HepG2 (cell line): ENCODE results near the gene RBM23. TPM values are rescaled to one million over a fixed set of nuclear protein-coding genes. Genes with fewer than 3 reads are reported as not detected.

Experiments used
- CENPBD1 ChIP-seq: sonication (generic); formaldehyde crosslinking; IDR thresholded peaks from 2 replicates; pipeline ENCODE4 v1.8.0; 2022; ENCODE audit warnings: missing genetic modification reagents, low read depth, mild to moderate bottlenecking, borderline replicate concordance
- GZF1 ChIP-seq: sonication (generic); formaldehyde crosslinking; IDR thresholded peaks from 2 replicates; pipeline ENCODE4 v1.5.1; 2020; ENCODE audit warnings: mild to moderate bottlenecking, missing genetic modification reagents
- HMGA1 ChIP-seq: sonication (generic); formaldehyde crosslinking; conservative IDR thresholded peaks from 2 replicates; pipeline ENCODE4 v1.4.0; 2020; ENCODE audit warnings: missing genetic modification reagents
- MAZ ChIP-seq, 2 experiments: sonication (generic) in 1 of 2; formaldehyde crosslinking in 1 of 2; IDR thresholded peaks; 2 replicates each; pipeline versions ENCODE4 v1.5.0 to v1.6.1; 2012 to 2020; ENCODE audit warnings: low read depth in 2 of 2, mild to moderate bottlenecking in 2 of 2, borderline replicate concordance in 1 of 2, improper control_type of control experiment in 1 of 2, low read length in 1 of 2, missing genetic modification reagents in 1 of 2, moderate library complexity in 1 of 2
- NFE2 ChIP-seq: sonication (generic); formaldehyde crosslinking; IDR thresholded peaks from 2 replicates; pipeline ENCODE4 v1.4.0; 2020; ENCODE audit warnings: missing genetic modification reagents
- ZBTB46 ChIP-seq: sonication (generic); formaldehyde crosslinking; IDR thresholded peaks from 2 replicates; pipeline ENCODE4 v1.4.0; 2020; ENCODE audit warnings: mild to moderate bottlenecking, missing genetic modification reagents, borderline replicate concordance
- ZGPAT ChIP-seq: IDR thresholded peaks from 2 replicates; pipeline ENCODE4 v1.6.1; 2016; ENCODE audit warnings: mild to moderate bottlenecking
- ZNF205 ChIP-seq: IDR thresholded peaks from 2 replicates; pipeline ENCODE4 v1.6.1; 2018; ENCODE audit warnings: missing biosample characterization, missing genetic modification reagents
- ZNF256 ChIP-seq: sonication (generic); formaldehyde crosslinking; conservative IDR thresholded peaks from 2 replicates; pipeline ENCODE4 v1.4.0; 2020; ENCODE audit warnings: missing genetic modification reagents
- ZNF550 ChIP-seq: sonication (generic); formaldehyde crosslinking; IDR thresholded peaks from 2 replicates; pipeline ENCODE4 v1.4.0; 2020; ENCODE audit warnings: mild to moderate bottlenecking, missing genetic modification reagents, borderline replicate concordance
- ZNF644 ChIP-seq: IDR thresholded peaks from 2 replicates; pipeline ENCODE4 v1.6.1; 2016; ENCODE audit warnings: low read depth
- polyA plus RNA-seq, 8 experiments: library from polyadenylated mRNA; depleted of rRNA in 3 of 8; stranded (reverse) in 7 of 8; unstranded in 1 of 8; fragments of >200 nt; fragmentation: Illumina TruSeq in 4 of 8; extraction: Trizol in 4 of 8; gene quantifications; 2 replicates each; pipeline versions ENCODE4 v1.2.1 to v1.2.3, GENCODE V29; 2011 to 2016; ENCODE audit warnings: low read depth in 4 of 8, missing spikeins in 1 of 8, mixed read lengths in 1 of 8; ENCODE audit not compliant: insufficient read depth in 1 of 8
- total RNA-seq, 5 experiments: library from RNA; depleted of rRNA; stranded (reverse); fragments of >200 nt; fragmentation: Illumina TruSeq; extraction: Trizol; gene quantifications; 2 replicates each; pipeline ENCODE4 v1.2.3, GENCODE V29; 2016; ENCODE audit warnings: low read depth in 1 of 5
- TF ChIP-seq, protein P1 (sequence below): sonication (generic); formaldehyde crosslinking; IDR thresholded peaks from 2 replicates; pipeline ENCODE4 v1.4.0; 2020; ENCODE audit warnings: missing genetic modification reagents
- TF ChIP-seq, protein P2 (sequence below): sonication (generic); formaldehyde crosslinking; IDR thresholded peaks from 2 replicates; pipeline ENCODE4 v1.4.0; 2020; ENCODE audit warnings: missing genetic modification reagents
- TF ChIP-seq, protein P3 (sequence below): sonication (generic); formaldehyde crosslinking; IDR thresholded peaks from 2 replicates; pipeline ENCODE4 v1.9.0; 2022; ENCODE audit warnings: missing genetic modification reagents, mild to moderate bottlenecking, borderline replicate concordance
- TF ChIP-seq, protein P4 (sequence below): sonication (generic); formaldehyde crosslinking; IDR thresholded peaks from 2 replicates; pipeline ENCODE4 v1.4.0; 2020; ENCODE audit warnings: missing genetic modification reagents

The RBM23 gene
- total and polyA plus RNA-seq, 2 of the 13 experiments (the other 11 are each of a cell fraction or from before 2014, with no cell fraction given), result 1.5 to 2.1 TPM

DNA sequence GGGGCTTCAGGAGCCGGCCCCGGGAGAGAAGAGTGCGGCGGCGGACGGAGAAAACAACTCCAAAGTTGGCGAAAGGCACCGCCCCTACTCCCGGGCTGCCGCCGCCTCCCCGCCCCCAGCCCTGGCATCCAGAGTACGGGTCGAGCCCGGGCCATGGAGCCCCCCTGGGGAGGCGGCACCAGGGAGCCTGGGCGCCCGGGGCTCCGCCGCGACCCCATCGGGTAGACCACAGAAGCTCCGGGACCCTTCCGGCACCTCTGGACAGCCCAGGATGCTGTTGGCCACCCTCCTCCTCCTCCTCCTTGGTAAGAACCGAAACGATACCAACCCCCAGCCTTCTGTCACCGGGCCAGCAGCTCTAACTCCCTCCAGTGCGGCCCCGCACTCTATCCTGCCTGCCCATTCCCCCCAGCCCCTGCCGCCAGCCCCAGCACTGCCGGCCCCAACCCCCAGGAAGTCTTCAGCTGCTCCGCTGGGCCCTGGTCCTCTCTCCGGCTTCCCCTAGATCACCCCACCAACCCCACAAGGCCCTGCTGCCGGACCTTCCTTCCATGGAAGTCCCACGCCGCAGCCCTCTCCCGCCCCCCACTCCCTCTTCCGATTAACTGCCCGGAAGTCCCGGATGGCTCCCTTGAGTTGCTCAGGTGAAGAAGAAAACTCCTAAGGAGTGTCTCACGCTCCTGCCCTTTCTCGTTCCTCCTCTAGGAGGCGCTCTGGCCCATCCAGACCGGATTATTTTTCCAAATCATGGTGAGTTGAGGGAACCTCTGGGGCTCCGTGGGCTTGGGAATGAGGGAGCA is 46.7 kb downstream of the RBM23 start (continued):
- TF ChIP-seq, protein P1, sequence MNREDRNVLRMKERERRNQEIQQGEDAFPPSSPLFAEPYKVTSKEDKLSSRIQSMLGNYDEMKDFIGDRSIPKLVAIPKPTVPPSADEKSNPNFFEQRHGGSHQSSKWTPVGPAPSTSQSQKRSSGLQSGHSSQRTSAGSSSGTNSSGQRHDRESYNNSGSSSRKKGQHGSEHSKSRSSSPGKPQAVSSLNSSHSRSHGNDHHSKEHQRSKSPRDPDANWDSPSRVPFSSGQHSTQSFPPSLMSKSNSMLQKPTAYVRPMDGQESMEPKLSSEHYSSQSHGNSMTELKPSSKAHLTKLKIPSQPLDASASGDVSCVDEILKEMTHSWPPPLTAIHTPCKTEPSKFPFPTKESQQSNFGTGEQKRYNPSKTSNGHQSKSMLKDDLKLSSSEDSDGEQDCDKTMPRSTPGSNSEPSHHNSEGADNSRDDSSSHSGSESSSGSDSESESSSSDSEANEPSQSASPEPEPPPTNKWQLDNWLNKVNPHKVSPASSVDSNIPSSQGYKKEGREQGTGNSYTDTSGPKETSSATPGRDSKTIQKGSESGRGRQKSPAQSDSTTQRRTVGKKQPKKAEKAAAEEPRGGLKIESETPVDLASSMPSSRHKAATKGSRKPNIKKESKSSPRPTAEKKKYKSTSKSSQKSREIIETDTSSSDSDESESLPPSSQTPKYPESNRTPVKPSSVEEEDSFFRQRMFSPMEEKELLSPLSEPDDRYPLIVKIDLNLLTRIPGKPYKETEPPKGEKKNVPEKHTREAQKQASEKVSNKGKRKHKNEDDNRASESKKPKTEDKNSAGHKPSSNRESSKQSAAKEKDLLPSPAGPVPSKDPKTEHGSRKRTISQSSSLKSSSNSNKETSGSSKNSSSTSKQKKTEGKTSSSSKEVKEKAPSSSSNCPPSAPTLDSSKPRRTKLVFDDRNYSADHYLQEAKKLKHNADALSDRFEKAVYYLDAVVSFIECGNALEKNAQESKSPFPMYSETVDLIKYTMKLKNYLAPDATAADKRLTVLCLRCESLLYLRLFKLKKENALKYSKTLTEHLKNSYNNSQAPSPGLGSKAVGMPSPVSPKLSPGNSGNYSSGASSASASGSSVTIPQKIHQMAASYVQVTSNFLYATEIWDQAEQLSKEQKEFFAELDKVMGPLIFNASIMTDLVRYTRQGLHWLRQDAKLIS (CRISPR knock-in tag), result no peak
- TF ChIP-seq, protein P2, sequence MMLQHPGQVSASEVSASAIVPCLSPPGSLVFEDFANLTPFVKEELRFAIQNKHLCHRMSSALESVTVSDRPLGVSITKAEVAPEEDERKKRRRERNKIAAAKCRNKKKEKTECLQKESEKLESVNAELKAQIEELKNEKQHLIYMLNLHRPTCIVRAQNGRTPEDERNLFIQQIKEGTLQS (CRISPR knock-in tag), result 0 out of 2 replicates have a peak, but pooled peaks have one; percentile 32
- TF ChIP-seq ZNF256 (CRISPR knock-in tag), result 0 out of 2 replicates have a peak, but pooled peaks have one; percentile 0
- TF ChIP-seq MAZ (IDR thresholded peaks at IDR 0.05; ENCODE audit: borderline replicate concordance, low read depth, low read length), result no peak
- peak; percentile 44; the same call in 1 of the 2 replicates for TF ChIP-seq MAZ (CRISPR knock-in tag; IDR thresholded peaks at IDR 0.05; ENCODE audit: low read depth)
- TF ChIP-seq ZNF550 (CRISPR knock-in tag), result no peak
- peak; percentile 87; the same call in 1 of the 2 replicates for TF ChIP-seq GZF1 (CRISPR knock-in tag)
- TF ChIP-seq, protein P3, sequence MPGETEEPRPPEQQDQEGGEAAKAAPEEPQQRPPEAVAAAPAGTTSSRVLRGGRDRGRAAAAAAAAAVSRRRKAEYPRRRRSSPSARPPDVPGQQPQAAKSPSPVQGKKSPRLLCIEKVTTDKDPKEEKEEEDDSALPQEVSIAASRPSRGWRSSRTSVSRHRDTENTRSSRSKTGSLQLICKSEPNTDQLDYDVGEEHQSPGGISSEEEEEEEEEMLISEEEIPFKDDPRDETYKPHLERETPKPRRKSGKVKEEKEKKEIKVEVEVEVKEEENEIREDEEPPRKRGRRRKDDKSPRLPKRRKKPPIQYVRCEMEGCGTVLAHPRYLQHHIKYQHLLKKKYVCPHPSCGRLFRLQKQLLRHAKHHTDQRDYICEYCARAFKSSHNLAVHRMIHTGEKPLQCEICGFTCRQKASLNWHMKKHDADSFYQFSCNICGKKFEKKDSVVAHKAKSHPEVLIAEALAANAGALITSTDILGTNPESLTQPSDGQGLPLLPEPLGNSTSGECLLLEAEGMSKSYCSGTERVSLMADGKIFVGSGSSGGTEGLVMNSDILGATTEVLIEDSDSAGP, result peak; percentile 90; the same call in 1 of the 2 replicates
- TF ChIP-seq HMGA1 (CRISPR knock-in tag), result no peak
- TF ChIP-seq ZNF644, result 0 out of 2 replicates have a peak, but pooled peaks have one; percentile 70
- no peak for TF ChIP-seq ZBTB46 (CRISPR knock-in tag)
- TF ChIP-seq CENPBD1 (CRISPR knock-in tag), result no peak
- TF ChIP-seq ZGPAT, result no peak; the same call in none of the 2 replicates
- no peak for TF ChIP-seq NFE2
- TF ChIP-seq ZNF205 (CRISPR knock-in tag), result no peak
- TF ChIP-seq, protein P4, sequence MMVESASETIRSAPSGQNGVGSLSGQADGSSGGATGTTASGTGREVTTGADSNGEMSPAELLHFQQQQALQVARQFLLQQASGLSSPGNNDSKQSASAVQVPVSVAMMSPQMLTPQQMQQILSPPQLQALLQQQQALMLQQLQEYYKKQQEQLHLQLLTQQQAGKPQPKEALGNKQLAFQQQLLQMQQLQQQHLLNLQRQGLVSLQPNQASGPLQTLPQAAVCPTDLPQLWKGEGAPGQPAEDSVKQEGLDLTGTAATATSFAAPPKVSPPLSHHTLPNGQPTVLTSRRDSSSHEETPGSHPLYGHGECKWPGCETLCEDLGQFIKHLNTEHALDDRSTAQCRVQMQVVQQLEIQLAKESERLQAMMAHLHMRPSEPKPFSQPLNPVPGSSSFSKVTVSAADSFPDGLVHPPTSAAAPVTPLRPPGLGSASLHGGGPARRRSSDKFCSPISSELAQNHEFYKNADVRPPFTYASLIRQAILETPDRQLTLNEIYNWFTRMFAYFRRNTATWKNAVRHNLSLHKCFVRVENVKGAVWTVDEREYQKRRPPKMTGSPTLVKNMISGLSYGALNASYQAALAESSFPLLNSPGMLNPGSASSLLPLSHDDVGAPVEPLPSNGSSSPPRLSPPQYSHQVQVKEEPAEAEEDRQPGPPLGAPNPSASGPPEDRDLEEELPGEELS (CRISPR knock-in tag), result no peak
